Sigmoid colon (tissue), 4 donors: ENCODE measurements around the gene ZFP69B.

ENCODE experiments used
- EP300 ChIP-seq, 4 donors: sonication (generic); formaldehyde crosslinking; IDR thresholded peaks; one replicate each; pipeline ENCODE4 v1.6.1; 2017; ENCODE audit warnings: antibody characterized with exemption in 4 of 4
- POLR2A ChIP-seq, 2 donors: fragments of 450-650 bp; IDR thresholded peaks; one replicate each; pipeline ENCODE4 v1.6.1; 2016; ENCODE audit warnings: antibody characterized with exemption in 2 of 2, mild to moderate bottlenecking in 2 of 2, moderate library complexity in 2 of 2
- POLR2AphosphoS5 ChIP-seq, 4 donors: sonication (generic); formaldehyde crosslinking; IDR thresholded peaks; one replicate each; pipeline ENCODE4 v1.6.1; 2017; ENCODE audit warnings: antibody characterized with exemption in 4 of 4
- TF ChIP-seq, protein P1 (sequence below), 4 experiments: fragments of 450-650 bp in 3 of 4; fragments of 200-600 bp in 1 of 4; IDR thresholded peaks; one replicate each; pipeline ENCODE4 v1.5.1; 2016 to 2019; ENCODE audit warnings: antibody characterized with exemption in 4 of 4, mild to moderate bottlenecking in 3 of 4, moderate library complexity in 2 of 4

DNA sequence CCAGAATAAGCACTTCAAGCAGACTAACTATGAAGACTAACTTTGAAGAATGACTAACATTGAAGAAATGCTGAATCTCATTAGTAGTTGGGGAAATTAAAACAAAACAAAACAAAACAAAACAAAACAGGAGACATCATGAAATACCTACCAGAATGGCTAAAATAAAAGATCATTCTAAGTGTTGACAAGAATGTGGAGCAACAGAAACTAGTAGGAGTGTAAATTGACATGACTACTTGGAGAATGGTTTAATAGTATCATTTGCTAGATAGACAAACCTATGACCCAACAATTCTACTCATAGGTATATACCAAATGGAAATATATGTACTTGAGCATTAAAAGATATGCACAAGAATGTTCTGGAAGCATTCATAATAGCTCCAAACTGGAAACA is 18.9 kb upstream of the ZFP69B start:
- TF ChIP-seq, protein P1, sequence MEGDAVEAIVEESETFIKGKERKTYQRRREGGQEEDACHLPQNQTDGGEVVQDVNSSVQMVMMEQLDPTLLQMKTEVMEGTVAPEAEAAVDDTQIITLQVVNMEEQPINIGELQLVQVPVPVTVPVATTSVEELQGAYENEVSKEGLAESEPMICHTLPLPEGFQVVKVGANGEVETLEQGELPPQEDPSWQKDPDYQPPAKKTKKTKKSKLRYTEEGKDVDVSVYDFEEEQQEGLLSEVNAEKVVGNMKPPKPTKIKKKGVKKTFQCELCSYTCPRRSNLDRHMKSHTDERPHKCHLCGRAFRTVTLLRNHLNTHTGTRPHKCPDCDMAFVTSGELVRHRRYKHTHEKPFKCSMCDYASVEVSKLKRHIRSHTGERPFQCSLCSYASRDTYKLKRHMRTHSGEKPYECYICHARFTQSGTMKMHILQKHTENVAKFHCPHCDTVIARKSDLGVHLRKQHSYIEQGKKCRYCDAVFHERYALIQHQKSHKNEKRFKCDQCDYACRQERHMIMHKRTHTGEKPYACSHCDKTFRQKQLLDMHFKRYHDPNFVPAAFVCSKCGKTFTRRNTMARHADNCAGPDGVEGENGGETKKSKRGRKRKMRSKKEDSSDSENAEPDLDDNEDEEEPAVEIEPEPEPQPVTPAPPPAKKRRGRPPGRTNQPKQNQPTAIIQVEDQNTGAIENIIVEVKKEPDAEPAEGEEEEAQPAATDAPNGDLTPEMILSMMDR (IDR thresholded peaks at IDR 0.05): no peak
- TF ChIP-seq POLR2AphosphoS5 (IDR thresholded peaks at IDR 0.05) (no peak), POLR2A (IDR thresholded peaks at IDR 0.05) (no peak), EP300 (IDR thresholded peaks at IDR 0.05) (no peak)
